Measurements from ENCODE around the gene IGF2BP2. TPM values are rescaled to one million over a fixed set of nuclear protein-coding genes. Genes with fewer than 3 reads are reported as not detected.

Gene IGF2BP2
- total and polyA plus RNA-seq, 2 of the 8 experiments (the other 6 are each of a cell fraction or from before 2014, with no cell fraction given): 7.4 to 121 TPM

- Histone ChIP-seq H3K4me2 (ENCODE audit: insufficient read depth in 1 of 2, low read depth in 2 of 2, low read length in 2 of 2) (0 out of 4 replicates have a peak overlapping the region, but pooled peaks of 1 of the 2 experiments have one; percentile 2), H3K56ac (replicated peaks; ENCODE audit: insufficient read length, low read depth, low read length) (no peak overlapping the region), H3K36me3 (ENCODE audit: control insufficient read depth in 2 of 4, insufficient read depth in 4 of 4, low read length in 3 of 4) (peaks cover 9 to 66% (median 29%) of the 10 kb centered on the region in 4 experiments), H2AK5ac (ENCODE audit: low read depth, low read length) (no peak overlapping the region), H2BK15ac (ENCODE audit: low read length) (no peak overlapping the region), H2BK12ac (ENCODE audit: low read depth, low read length) (no peak overlapping the region), H4K5ac (ENCODE audit: insufficient read length, low read depth, low read length) (no peak overlapping the region), H3K9ac (replicated peaks in 1 of 4; ENCODE audit: extremely low read depth in 1 of 4, low read depth in 3 of 4, low read length in 3 of 4) (peak overlapping the region in 1 of 4 experiments; percentile 11; a peak in 1 of 7 replicates), H4K20me1 (replicated peaks in 1 of 2; ENCODE audit: control insufficient read depth in 1 of 2, insufficient read depth in 2 of 2, low read length in 2 of 2) (peaks cover 6 to 8% of the 10 kb centered on the region in 2 experiments), H3K23me2 (ENCODE audit: low read depth, low read length) (no peaks in the 10 kb centered on the region), H3K79me2 (ENCODE audit: control insufficient read depth in 1 of 2, insufficient read depth in 2 of 2, low read length in 2 of 2) (no peaks in the 10 kb centered on the region), H2BK5ac (ENCODE audit: low read depth, low read length) (no peak overlapping the region), H3K79me1 (ENCODE audit: low read depth, low read length) (no peaks in the 10 kb centered on the region), H3K27me3 (replicated peaks in 1 of 4; ENCODE audit: control insufficient read depth in 3 of 4, extremely low read depth in 1 of 4, insufficient read depth in 3 of 4, low read length in 3 of 4) (no peaks in the 10 kb centered on the region), H3K4me1 (replicated peaks in 1 of 4; ENCODE audit: control insufficient read depth in 3 of 4, insufficient read depth in 4 of 4, low read length in 3 of 4) (peaks cover 5 to 20% (median 12%) of the 10 kb centered on the region in 4 experiments), H3K14ac (ENCODE audit: insufficient read length) (no peak overlapping the region), H3K18ac (ENCODE audit: extremely low read depth, low read length) (no peak overlapping the region), H3K4ac (replicated peaks; ENCODE audit: insufficient read length, low read depth, low read length) (no peak overlapping the region), H3K4me3 (ENCODE audit: extremely low read depth in 1 of 4, insufficient read depth in 2 of 4, low read depth in 3 of 4, low read length in 4 of 4) (no peak overlapping the region), H4K91ac (replicated peaks; ENCODE audit: insufficient read length, low read length) (no peak overlapping the region), H3K27ac (ENCODE audit: low read depth, low read length) (no peak overlapping the region), H3K9me3 (ENCODE audit: insufficient read depth in 2 of 2, low read depth in 1 of 2, low read length in 1 of 2) (no peaks in the 10 kb centered on the region), H4K8ac (ENCODE audit: extremely low read depth, insufficient read depth, low read length) (peak overlapping the region; percentile 35), H2AFZ (ENCODE audit: low read length) (no peak overlapping the region), H3K23ac (ENCODE audit: insufficient read length) (no peak overlapping the region), H2BK120ac (replicated peaks; ENCODE audit: low read depth, low read length) (no peak overlapping the region), H2BK20ac (ENCODE audit: low read length) (no peak overlapping the region)
- no peak for FAIRE-seq
- DNase-seq (ENCODE audit: low read depth in 1 of 2, low spot score in 2 of 2): no peak
- 85% methylated on average over 17 of the region's 19 CpGs; no CpG with 5 or more reads in 1 of the 2 experiments for WGBS, 2 experiments (ENCODE audit: extremely low coverage in 1 of 2, insufficient coverage in 1 of 2, insufficient read length in 1 of 2, insufficient replicate concordance in 2 of 2, low coverage in 1 of 2, low lambda C conversion rate in 2 of 2, missing lambda C conversion rate in 1 of 2)
- TF ChIP-seq POLR2A (IDR thresholded peaks at IDR 0.05; ENCODE audit: control extremely low read depth in 1 of 2, low read depth in 2 of 2, low read length in 2 of 2): 0 out of 3 replicates have a peak, but pooled peaks of 1 of the 2 experiments have one; percentile 29
- TF ChIP-seq SUZ12 (IDR thresholded peaks at IDR 0.05; ENCODE audit: low read length): no peak
- CTCF ChIA-PET (ENCODE audit: partially characterized antibody): interaction anchor here (0.9 to 5.9 kb wide), 4 partner anchors 12 to 187 kb away, joined by 4 to 67 read pairs (median 5); no protein-coding TSS in a partner anchor
- POLR2A ChIA-PET (ENCODE audit: partially characterized antibody): interaction anchor here (0.6 to 2.6 kb wide), 7 partner anchors 9 to 65 kb away, joined by 3 to 7 read pairs (median 4); no protein-coding TSS in a partner anchor
Measured at GRCh38 chr3:185647134-185647879, 177.5 kb downstream of the IGF2BP2 start.

Data from H1 (cell line).